HL-60/S4 treated with phorbol 12-myristate 13-acetate at 8.2 ng/mL for 4 days and 3 days (cell line): ENCODE results near the gene SIRPB2.

Experiments
- in situ Hi-C: fragments of 300-500 bp; cut with MboI; formaldehyde crosslinking; loops from 2 replicates; pipeline ENCODE4 v1.15.0; 2022; ENCODE audit warnings: low sequenced_read_pairs

SIRPB2 gene

GRCh38 chr20:1448081-1448620, 43.1 kb downstream of the SIRPB2 start:
- in situ Hi-C loops: no loop called here

GRCh38 chr20:1446536-1446935, 44.7 kb downstream of the SIRPB2 start:
- in situ Hi-C loops: no loop called here

GRCh38 chr20:1443085-1443484, 48.1 kb downstream of the SIRPB2 start:
- in situ Hi-C loops: no loop called here

- in situ Hi-C loops: no loop called here
Observed at GRCh38 chr20:1442304-1442703, 48.9 kb downstream of the SIRPB2 start.

GRCh38 chr20:1441133-1441532, 50.1 kb downstream of the SIRPB2 start:
- in situ Hi-C loops: no loop called here

- in situ Hi-C loops: no loop called here
Observed at GRCh38 chr20:1440024-1440423, 51.2 kb downstream of the SIRPB2 start.

- in situ Hi-C loops: loop anchor here (10.0 kb wide), 1 partner anchor 124 kb away; no protein-coding TSS in a partner anchor
Observed at GRCh38 chr20:1438361-1438760, 52.9 kb downstream of the SIRPB2 start.

GRCh38 chr20:1437235-1437904, 53.9 kb downstream of the SIRPB2 start:
- in situ Hi-C loops: loop anchor here (10.0 kb wide), 1 partner anchor 123 kb away; no protein-coding TSS in a partner anchor

GRCh38 chr20:1436263-1436662, 55.0 kb downstream of the SIRPB2 start:
- in situ Hi-C loops: loop anchor here (10.0 kb wide), 1 partner anchor 121 kb away; no protein-coding TSS in a partner anchor

GRCh38 chr20:1435337-1435699, 55.9 kb downstream of the SIRPB2 start:
- in situ Hi-C loops: loop anchor here (10.0 kb wide), 1 partner anchor 121 kb away; no protein-coding TSS in a partner anchor

- in situ Hi-C loops: loop anchor here (10.0 kb wide), 1 partner anchor 120 kb away; no protein-coding TSS in a partner anchor
Observed at GRCh38 chr20:1434571-1435336, 56.5 kb downstream of the SIRPB2 start.

GRCh38 chr20:1431158-1431557, 60.1 kb downstream of the SIRPB2 start:
- in situ Hi-C loops: loop anchor here (10.0 kb wide), 1 partner anchor 116 kb away; no protein-coding TSS in a partner anchor

- in situ Hi-C loops: loop anchor here (10.0 kb wide), 1 partner anchor 115 kb away; no protein-coding TSS in a partner anchor
Observed at GRCh38 chr20:1430004-1430451, 61.2 kb downstream of the SIRPB2 start.

- in situ Hi-C loops: no loop called here
Observed at GRCh38 chr20:1429143-1429728, 62.0 kb downstream of the SIRPB2 start.

- in situ Hi-C loops: no loop called here
Observed at GRCh38 chr20:1427457-1428054, 63.7 kb downstream of the SIRPB2 start.

- in situ Hi-C loops: no loop called here
Observed at GRCh38 chr20:1426231-1426849, 64.9 kb downstream of the SIRPB2 start.
